AG09309 (cell line): ENCODE results near the gene ADRB2.

ENCODE experiments used
- DNase-seq: peaks from one replicate; pipeline ENCODE4 v3.0.0-alpha.2; 2010; ENCODE audit warnings: low read depth
- H3K4me3 ChIP-seq: 2 replicates; pipeline ENCODE4 v1.5.1; 2011; ENCODE audit warnings: mild to moderate bottlenecking, low read depth, low read length, moderate library complexity; ENCODE audit not compliant: control insufficient read depth
- CTCF ChIP-seq: IDR thresholded peaks from 2 replicates; pipeline ENCODE4 v1.5.1; 2011; ENCODE audit warnings: mild to moderate bottlenecking, low read depth, low read length, inconsistent platforms; ENCODE audit not compliant: insufficient read depth, control insufficient read depth; ENCODE audit errors: missing control alignments

ADRB2 gene

GRCh38 chr5:148827723-148828122 lies 1.3 kb downstream of the ADRB2 start:
- H3K4me3 ChIP-seq = no peak overlapping the region
- no peak for DNase-seq
- no peak for TF ChIP-seq CTCF

- H3K4me3 ChIP-seq = no peak overlapping the region
- TF ChIP-seq CTCF = no peak
- DNase-seq = no peak
Observed at GRCh38 chr5:148828511-148829247, 2.3 kb downstream of the ADRB2 start.

DNA sequence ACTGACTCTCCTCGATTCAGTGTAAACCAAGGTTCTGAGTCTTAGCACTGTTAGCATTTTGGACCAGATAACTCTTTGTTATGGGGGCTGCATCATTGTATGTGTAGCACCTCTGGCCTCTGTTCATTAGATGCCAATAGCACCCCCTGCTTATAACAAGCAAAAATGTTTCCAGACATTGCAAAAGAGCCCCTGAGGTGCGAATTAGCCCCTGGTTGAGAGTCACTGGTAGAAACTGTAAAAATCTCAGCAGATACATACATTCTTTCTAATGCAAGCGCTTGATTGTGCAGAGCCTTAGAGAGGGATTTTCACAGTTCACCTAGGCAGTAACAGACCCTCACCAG lies 2.8 kb downstream of the ADRB2 start:
- TF ChIP-seq CTCF = no peak
- no peak overlapping the region for H3K4me3 ChIP-seq
- DNase-seq = no peak

- no peak overlapping the region for H3K4me3 ChIP-seq
- TF ChIP-seq CTCF = no peak
- no peak for DNase-seq
Observed at GRCh38 chr5:148829734-148830133, 3.3 kb downstream of the ADRB2 start.

GRCh38 chr5:148830211-148830610 lies 3.8 kb downstream of the ADRB2 start:
- DNase-seq = no peak
- no peak for TF ChIP-seq CTCF
- no peak overlapping the region for H3K4me3 ChIP-seq

GRCh38 chr5:148831590-148832565 lies 5.5 kb downstream of the ADRB2 start:
- H3K4me3 ChIP-seq = no peak overlapping the region
- DNase-seq = no peak
- no peak for TF ChIP-seq CTCF
